Dedifferentiated amniotic fluid mesenchymal stem cell (primary cell): ENCODE results near the gene PACRG.

Source experiments
- DNase-seq: peaks from one replicate; pipeline ENCODE4 v3.0.0-alpha.2; 2016; ENCODE audit errors: extremely low spot score

The PACRG gene

GRCh38 chr6:163287626-163288025 lies 559.9 kb downstream of the PACRG start:
- no peak for DNase-seq

GRCh38 chr6:163288066-163288465 lies 560.3 kb downstream of the PACRG start:
- DNase-seq, result no peak

DNA sequence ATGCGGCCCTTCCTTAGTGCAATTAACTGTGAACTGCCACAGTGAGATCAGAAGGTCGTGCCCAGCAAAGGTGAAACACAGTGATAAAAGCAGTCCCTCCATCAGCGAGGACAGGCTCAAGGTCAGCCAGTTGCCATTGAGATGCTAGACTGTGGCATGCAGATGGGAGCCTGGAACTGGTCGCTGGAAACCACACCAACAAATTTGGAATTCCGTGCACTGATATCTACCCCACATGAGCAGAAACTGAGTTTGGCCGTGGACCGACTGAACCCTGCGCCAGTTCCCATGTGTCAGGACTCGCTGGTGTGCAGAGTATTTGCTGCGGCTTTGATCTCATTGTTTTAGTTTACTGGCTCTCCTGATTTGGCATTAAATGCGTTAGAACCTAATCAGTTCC lies 561.1 kb downstream of the PACRG start:
- DNase-seq, result no peak

DNA sequence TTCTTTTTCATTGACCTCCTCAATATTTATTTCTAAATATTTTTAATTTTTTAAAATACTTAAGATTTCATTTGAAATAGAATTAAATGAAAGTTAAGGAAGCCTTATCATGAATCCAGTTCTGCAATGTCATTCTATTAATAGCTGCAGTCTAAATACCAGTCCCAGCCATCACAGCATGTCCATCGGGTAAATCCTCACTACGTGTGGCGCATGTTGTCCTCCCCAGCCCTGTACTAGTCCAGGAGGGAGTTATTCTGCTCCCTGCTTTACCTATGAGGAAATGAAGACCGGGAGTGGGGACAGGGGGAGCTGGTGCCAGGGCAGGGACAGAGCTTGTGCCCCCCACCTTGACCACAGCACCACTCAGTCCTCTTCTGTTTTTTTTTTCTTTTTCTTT lies 561.7 kb downstream of the PACRG start:
- DNase-seq, result no peak

- DNase-seq, result no peak
Observed at GRCh38 chr6:163290545-163291274, 562.9 kb downstream of the PACRG start.

GRCh38 chr6:163291622-163292021 lies 563.8 kb downstream of the PACRG start:
- no peak for DNase-seq

GRCh38 chr6:163293286-163293685 lies 565.5 kb downstream of the PACRG start:
- DNase-seq, result no peak

DNA sequence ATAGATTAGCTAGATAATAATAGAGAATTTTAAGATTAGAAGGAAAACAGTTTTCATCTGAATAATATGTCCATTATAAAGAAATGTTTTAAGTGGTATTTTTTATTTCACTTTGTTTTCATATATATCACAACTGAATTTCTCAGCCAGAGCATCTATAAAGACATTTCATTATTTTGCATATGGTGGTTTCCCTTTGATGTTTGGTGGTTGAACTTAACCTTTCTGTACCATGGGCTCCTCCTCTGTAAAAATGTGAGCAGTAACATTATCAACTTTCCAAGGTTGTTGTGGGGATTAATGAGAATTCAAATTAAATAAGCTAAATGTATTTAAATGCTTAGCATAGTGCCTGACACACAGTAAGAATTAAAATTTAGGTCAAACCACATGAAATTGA lies 567.0 kb downstream of the PACRG start:
- DNase-seq, result no peak

GRCh38 chr6:163296835-163297519 lies 569.2 kb downstream of the PACRG start:
- no peak for DNase-seq

DNA sequence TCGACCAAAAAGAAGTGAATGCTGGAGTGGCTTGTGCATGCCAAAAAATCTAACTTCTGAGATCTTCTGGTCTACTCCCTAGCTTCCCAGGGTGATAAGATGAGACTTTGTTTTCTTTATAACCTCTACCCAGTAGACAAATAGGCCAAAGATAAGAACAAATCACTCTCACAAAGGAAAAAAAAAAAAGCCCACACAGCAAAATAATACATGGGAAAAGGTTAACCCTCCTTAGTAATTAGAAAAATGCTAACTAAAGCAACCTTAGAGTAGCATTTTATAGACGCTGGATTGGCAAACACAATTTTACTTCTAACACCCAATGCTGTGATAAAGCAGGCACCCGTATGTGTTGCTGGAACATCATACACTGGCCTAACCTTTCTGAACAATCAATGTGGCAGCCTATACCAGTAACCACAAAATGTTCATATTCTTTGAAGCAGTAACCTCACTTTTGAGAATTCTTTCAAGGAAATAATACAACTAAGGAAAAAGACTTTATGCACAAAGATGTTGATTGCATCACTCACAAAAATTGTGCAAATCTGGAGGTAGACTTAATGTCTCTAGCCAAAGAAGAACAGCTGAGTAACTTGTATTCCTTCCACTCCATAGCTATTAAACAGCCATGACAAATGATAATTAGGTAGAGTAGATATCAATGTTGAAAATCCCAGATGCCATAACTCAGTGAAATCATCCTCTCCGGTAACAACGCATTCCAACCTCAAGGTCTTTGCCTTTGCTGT lies 570.5 kb downstream of the PACRG start:
- DNase-seq, result no peak

DNA sequence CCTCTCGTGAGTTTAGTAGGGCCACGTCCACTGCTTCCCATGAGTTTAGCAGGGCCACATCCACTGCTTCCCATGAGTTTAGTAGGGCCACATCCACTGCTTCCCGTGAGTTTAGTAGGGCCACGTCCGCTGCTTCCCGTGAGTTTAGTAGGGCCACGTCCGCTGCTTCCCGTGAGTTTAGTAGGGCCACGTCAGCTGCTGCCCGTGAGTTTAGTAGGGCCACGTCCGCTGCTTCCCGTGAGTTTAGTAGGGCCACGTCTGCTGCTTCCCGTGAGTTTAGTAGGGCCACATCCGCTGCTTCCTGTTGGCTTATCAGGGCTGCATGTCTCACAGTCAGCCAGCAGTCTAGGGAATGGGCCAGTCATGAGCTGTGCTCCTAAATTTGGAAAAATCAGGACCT lies 573.1 kb downstream of the PACRG start:
- no peak for DNase-seq

GRCh38 chr6:163301726-163302635 lies 574.2 kb downstream of the PACRG start:
- DNase-seq, result no peak

GRCh38 chr6:163302747-163303146 lies 575.0 kb downstream of the PACRG start:
- DNase-seq, result no peak

DNA sequence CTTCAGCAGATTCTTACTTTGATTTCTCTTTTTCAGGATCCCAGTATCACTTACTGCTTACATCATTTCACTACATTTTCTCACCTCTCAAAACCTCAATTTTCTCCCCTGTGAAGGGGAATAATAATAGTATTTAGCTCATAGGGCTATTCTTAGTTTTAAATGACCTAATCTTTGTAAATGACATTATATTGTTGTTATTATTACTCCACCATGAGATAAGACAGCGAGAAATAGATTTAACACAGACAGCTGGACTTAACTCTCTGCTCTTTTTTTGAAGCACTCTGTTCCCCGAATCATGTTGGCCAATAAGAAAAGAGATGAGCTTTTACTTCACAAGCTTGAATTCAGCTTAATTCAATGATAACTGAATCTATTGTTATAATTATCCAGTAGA lies 578.2 kb downstream of the PACRG start:
- no peak for DNase-seq

- no peak for DNase-seq
Observed at GRCh38 chr6:163308629-163309440, 581.1 kb downstream of the PACRG start.

- no peak for DNase-seq
Observed at GRCh38 chr6:163309491-163310026, 581.8 kb downstream of the PACRG start.

DNA sequence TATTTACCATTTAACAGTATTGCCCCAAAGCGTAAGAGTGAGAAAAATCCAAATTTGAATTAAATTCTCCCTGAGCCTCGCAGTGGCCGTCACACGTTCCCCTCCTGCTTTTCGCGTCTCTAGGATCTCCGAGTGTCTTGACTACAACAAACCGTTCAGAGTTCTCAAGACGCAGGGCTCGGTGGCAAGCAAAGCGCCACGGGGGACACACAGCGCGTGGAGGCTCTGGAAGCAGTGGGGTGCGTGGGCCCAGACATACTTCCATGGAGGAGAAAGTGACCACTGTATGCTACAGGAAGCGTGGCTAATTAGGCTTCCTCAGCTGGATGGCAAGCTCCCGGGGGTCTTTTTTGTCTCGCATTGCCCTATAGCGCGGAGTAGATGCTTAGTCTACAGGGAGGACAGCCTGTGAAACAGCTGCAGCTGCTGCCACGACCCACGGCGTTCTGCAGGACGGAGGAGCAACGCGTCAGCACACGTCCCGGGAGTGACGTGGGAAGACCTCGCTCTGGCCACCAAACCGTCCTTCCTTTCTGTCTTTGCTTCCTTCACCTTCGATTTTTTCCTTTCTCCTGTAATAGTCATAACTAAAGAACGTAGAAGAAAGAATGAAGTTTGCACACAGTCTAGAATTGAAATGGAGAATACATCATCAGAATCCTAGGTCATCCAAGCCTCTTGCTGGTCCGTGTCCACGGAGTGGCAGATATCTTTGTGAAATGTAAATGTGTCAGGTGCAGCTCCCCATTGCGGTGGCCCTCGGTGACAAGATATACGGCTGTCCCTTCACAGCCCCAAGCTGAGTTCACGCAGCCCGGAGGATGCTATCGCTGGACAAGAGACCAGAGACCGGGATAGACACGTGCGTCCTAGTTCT lies 582.6 kb downstream of the PACRG start:
- DNase-seq, result no peak

DNA sequence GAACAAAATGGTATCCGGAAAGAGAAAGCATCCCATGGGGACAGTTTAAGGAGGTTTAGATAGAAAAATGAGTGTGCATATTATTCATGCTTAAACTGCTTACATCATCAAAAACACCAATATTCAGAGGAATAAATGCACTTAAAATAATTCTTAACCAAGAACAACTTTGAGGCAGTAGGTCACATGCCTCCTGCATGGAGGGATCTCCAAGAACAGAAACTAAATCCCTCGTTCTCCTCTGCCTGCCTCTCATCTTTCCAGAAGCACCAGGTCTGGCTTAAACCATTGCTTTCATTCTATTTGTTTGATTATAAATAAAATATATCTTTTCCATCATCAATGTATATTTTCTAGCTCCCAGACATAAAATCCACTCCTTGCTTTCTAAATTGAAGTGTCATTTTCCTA lies 583.2 kb downstream of the PACRG start:
- no peak for DNase-seq

- no peak for DNase-seq
Observed at GRCh38 chr6:163311830-163312229, 584.1 kb downstream of the PACRG start.

- no peak for DNase-seq
Observed at GRCh38 chr6:163313566-163313965, 585.8 kb downstream of the PACRG start.
